WTC11 (cell line): ENCODE data around the gene PCBD1.

Source experiments
- CREM ChIP-seq: sonication (generic); formaldehyde crosslinking; IDR thresholded peaks from 2 replicates; pipeline ENCODE4 v1.8.1; 2022; ENCODE audit warnings: mild to moderate bottlenecking, missing genetic modification reagents, moderate library complexity
- CTCF ChIP-seq: fragments of 200-600 bp; IDR thresholded peaks from 2 replicates; pipeline ENCODE4 v1.8.0; 2022; ENCODE audit warnings: antibody characterized with exemption
- MXD4 ChIP-seq: fragments of 250-450 bp; sonication (Bioruptor Pico); IDR thresholded peaks from 2 replicates; pipeline ENCODE4 v1.8.0; 2021; ENCODE audit warnings: mild to moderate bottlenecking, moderate library complexity, borderline replicate concordance
- TEAD1 ChIP-seq: sonication (generic); formaldehyde crosslinking; IDR thresholded peaks from 2 replicates; pipeline ENCODE4 v1.8.0; 2022; ENCODE audit warnings: mild to moderate bottlenecking, missing genetic modification reagents
- ZNF396 ChIP-seq: fragments of 250-450 bp; sonication (Bioruptor Pico); IDR thresholded peaks from 2 replicates; pipeline ENCODE4 v1.8.0; 2021; ENCODE audit warnings: mild to moderate bottlenecking, moderate library complexity, borderline replicate concordance
- ZNF532 ChIP-seq: fragments of 250-450 bp; sonication (Bioruptor Pico); IDR thresholded peaks from 2 replicates; pipeline ENCODE4 v1.9.0; 2021; ENCODE audit warnings: mild to moderate bottlenecking, borderline replicate concordance

GRCh38 chr10:70856454-70856853, 31.9 kb downstream of the PCBD1 start:
- TF ChIP-seq ZNF532, result no peak
- no peak for TF ChIP-seq CREM (CRISPR knock-in tag)
- TF ChIP-seq ZNF396 (CRISPR knock-in tag), result no peak
- TF ChIP-seq MXD4, result no peak
- TF ChIP-seq CTCF, result no peak
- TF ChIP-seq TEAD1 (CRISPR knock-in tag), result no peak
